Breast epithelium (tissue), 3 donors: ENCODE data around the gene TAAR9.

ENCODE experiments used
- CTCF ChIP-seq, 3 donors: fragments of 450-650 bp; IDR thresholded peaks; one replicate each; pipeline ENCODE4 v1.5.1; 2016 to 2017; ENCODE audit warnings: antibody characterized with exemption in 3 of 3, mild to moderate bottlenecking in 3 of 3, moderate library complexity in 3 of 3
- POLR2A ChIP-seq: fragments of 450-650 bp; IDR thresholded peaks from one replicate; pipeline ENCODE4 v1.6.1; 2016; ENCODE audit warnings: antibody characterized with exemption, mild to moderate bottlenecking, moderate library complexity
- POLR2AphosphoS5 ChIP-seq, 3 donors: sonication (generic); formaldehyde crosslinking; IDR thresholded peaks; one replicate each; pipeline ENCODE4 v1.6.1; 2017; ENCODE audit warnings: antibody characterized with exemption in 3 of 3

- TF ChIP-seq CTCF (IDR thresholded peaks at IDR 0.05) = no peak
- no peak for TF ChIP-seq POLR2A
- TF ChIP-seq POLR2AphosphoS5 (IDR thresholded peaks at IDR 0.05) = no peak
These were observed at the start of gene TAAR9 for GRCh38 chr6:132537977-132538376.
